PFSK-1 (cell line): ENCODE data around the gene TBRG4.

ENCODE experiments used
- FOXP2 ChIP-seq: optimal IDR thresholded peaks from 2 replicates; pipeline ENCODE3; 2011; ENCODE audit warnings: borderline replicate concordance, control low read depth, inconsistent platforms; ENCODE audit not compliant: insufficient read depth; ENCODE audit errors: extremely low read length, extremely low read depth
- POLR2AphosphoS5 ChIP-seq: IDR thresholded peaks from 2 replicates; pipeline ENCODE4 v1.6.1; 2012; ENCODE audit warnings: low read depth, mild to moderate bottlenecking, control low read depth, low read length, moderate library complexity
- REST ChIP-seq, 2 experiments: IDR thresholded peaks; 2 replicates each; pipeline versions ENCODE4 v1.6.1 to v1.8.0; 2011 to 2012; ENCODE audit warnings: low read depth in 2 of 2, low read length in 2 of 2, control low read depth in 1 of 2, inconsistent platforms in 1 of 2, mild to moderate bottlenecking in 1 of 2, moderate library complexity in 1 of 2; ENCODE audit not compliant: insufficient read depth in 1 of 2
- SIN3A ChIP-seq: IDR thresholded peaks from 2 replicates; pipeline ENCODE4 v1.6.1; 2012; ENCODE audit warnings: mild to moderate bottlenecking, low read length, moderate library complexity, borderline replicate concordance; ENCODE audit not compliant: insufficient read depth
- TAF1 ChIP-seq: IDR thresholded peaks from 2 replicates; pipeline ENCODE4 v1.6.1; 2012; ENCODE audit warnings: low read length, control low read depth, borderline replicate concordance; ENCODE audit not compliant: insufficient read depth

TBRG4 gene

GRCh38 chr7:45088821-45089340 is 22.6 kb downstream of the TBRG4 start, which contains the start of gene NACAD:
TSS of gene NACAD (minus strand) at chr7:45088969. CDS start at chr7:45088894, 75 bp downstream.
- TF ChIP-seq POLR2AphosphoS5 (no peak), TAF1 (no peak), SIN3A (no peak), REST (IDR thresholded peaks at IDR 0.05; ENCODE audit: insufficient read depth in 1 of 2, low read depth in 2 of 2, low read length in 2 of 2) (no peak), FOXP2 (no peak)

GRCh38 chr7:45088146-45088701 is 23.3 kb downstream of the TBRG4 start:
- TF ChIP-seq SIN3A, result no peak
- no peak for TF ChIP-seq POLR2AphosphoS5
- TF ChIP-seq FOXP2, result no peak
- TF ChIP-seq REST (IDR thresholded peaks at IDR 0.05; ENCODE audit: insufficient read depth in 1 of 2, low read depth in 2 of 2, low read length in 2 of 2), result no peak
- TF ChIP-seq TAF1, result no peak

DNA sequence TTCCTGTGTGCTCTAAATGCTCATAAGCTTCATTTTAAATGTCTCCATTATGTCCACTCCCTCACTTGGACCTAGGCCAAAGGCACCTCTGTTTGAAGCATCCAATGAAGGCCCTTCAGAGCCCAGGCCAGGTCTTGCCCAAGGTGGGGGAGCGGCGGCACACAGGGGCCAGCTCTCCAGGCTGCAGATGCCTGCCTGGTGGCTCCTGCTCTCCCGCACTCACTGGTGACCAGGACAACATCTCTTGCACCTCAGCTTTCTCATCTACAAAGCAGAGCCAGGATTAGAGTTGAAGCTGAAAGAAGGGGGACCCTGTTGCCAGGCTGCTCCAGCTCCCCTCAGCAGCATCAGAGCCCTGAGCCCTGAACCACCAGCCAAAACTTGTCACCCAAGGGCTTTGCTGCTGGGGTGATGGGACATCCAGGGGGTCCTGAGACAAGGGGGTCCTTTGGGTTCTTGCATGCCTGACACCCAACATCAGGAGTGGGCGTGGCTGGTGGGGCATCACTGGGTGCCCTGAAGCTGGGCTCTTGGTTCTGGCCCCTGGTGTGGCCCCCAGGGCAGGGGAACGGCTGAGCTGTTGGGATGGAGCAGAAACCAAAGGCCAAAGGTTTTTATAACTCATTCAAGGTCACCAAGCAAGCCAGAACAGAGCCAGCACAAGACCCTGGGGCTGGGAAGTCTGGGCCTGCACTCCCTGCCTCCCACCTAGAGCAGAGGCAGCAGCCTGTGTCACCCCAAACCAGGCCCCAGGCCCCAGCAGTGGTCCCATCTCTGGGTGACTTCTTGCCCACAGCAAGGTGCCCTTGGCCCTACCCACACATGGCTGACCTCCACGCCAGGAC is 24.0 kb downstream of the TBRG4 start:
- no peak for TF ChIP-seq TAF1
- no peak for TF ChIP-seq SIN3A
- no peak for TF ChIP-seq POLR2AphosphoS5
- TF ChIP-seq REST (IDR thresholded peaks at IDR 0.05; ENCODE audit: insufficient read depth in 1 of 2, low read depth in 2 of 2, low read length in 2 of 2), result no peak
- TF ChIP-seq FOXP2, result no peak

DNA sequence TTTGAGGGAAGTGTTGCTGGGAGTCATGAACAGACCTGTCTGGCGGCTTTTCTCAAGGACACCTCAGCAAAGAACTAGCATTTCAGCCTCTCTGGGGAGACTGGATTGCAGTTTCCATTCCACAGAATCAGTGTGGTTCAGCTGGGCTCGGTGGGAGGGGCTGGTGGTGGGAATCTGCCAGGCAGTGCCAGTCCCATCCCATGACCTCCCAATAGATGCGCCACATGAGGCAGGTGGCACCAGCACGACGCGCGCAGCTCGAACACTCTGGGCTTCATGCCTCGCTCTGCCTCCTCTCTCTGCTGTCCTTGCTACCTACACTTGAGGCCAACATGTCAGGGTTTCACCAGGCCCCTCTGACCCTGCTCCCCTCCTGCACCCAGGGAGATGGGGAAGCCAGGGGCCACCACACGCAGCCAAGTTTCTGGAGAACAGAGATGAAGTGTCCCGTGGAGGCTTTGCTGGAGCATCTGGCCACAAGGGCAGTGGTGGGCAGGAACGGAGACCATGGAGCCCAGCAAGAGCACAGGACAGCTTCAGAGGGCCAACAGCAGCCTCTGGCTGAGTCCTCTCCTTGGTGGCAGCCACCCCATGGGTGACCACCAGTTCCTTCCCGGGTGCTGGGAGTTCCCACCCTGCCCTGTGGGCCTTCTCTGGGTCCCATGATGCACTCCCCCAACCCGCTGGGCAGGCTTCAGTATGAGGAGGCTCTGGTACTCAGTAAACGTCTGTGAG is 25.0 kb downstream of the TBRG4 start:
- TF ChIP-seq FOXP2, result no peak
- no peak for TF ChIP-seq SIN3A
- TF ChIP-seq POLR2AphosphoS5, result no peak
- TF ChIP-seq TAF1, result no peak
- TF ChIP-seq REST (IDR thresholded peaks at IDR 0.05; ENCODE audit: insufficient read depth in 1 of 2, low read depth in 2 of 2, low read length in 2 of 2), result no peak
